H9 (cell line): ENCODE measurements around the gene PTPRR. TPM values are rescaled to one million over a fixed set of nuclear protein-coding genes. Genes with fewer than 3 reads are reported as not detected.

ENCODE experiments used
- DNase-seq: peaks from one replicate; pipeline ENCODE4 v3.0.0-alpha.2; 2017
- H2AFZ ChIP-seq: one replicate; pipeline ENCODE4 v1.6.1; 2013; ENCODE audit warnings: mild to moderate bottlenecking, low read length, control low read depth, moderate library complexity
- H2AK5ac ChIP-seq: 2 replicates; pipeline ENCODE4 v1.6.1; 2013; ENCODE audit warnings: low read length, control low read depth, mixed read lengths; ENCODE audit not compliant: insufficient read length
- H2BK120ac ChIP-seq: one replicate; pipeline ENCODE4 v1.6.1; 2013; ENCODE audit warnings: low read depth, mild to moderate bottlenecking, low read length, control low read depth, inconsistent platforms; ENCODE audit not compliant: poor library complexity, severe bottlenecking
- H2BK12ac ChIP-seq: 2 replicates; pipeline ENCODE4 v1.6.1; 2013; ENCODE audit warnings: low read length, control low read depth, mixed read lengths, low read depth; ENCODE audit not compliant: insufficient read length
- H2BK15ac ChIP-seq: 2 replicates; pipeline ENCODE4 v1.6.1; 2013; ENCODE audit warnings: low read depth, low read length, control low read depth
- H2BK20ac ChIP-seq: one replicate; pipeline ENCODE4 v1.6.1; 2013; ENCODE audit warnings: low read depth, mild to moderate bottlenecking, low read length, control low read depth, inconsistent platforms; ENCODE audit not compliant: poor library complexity, severe bottlenecking
- H2BK5ac ChIP-seq: 2 replicates; pipeline ENCODE4 v1.6.1; 2013; ENCODE audit warnings: low read length, control low read depth, mixed read lengths; ENCODE audit not compliant: insufficient read length
- H3K14ac ChIP-seq: 2 replicates; pipeline ENCODE4 v1.6.1; 2013; ENCODE audit warnings: low read length, control low read depth; ENCODE audit not compliant: insufficient read depth
- H3K18ac ChIP-seq: 2 replicates; pipeline ENCODE4 v1.6.1; 2013; ENCODE audit warnings: low read depth, mild to moderate bottlenecking, mixed read lengths, low read length, control low read depth; ENCODE audit not compliant: insufficient read length
- H3K23ac ChIP-seq: 2 replicates; pipeline ENCODE4 v1.6.1; 2013; ENCODE audit warnings: low read length, control low read depth, mixed read lengths, low read depth; ENCODE audit not compliant: insufficient read length
- H3K23me2 ChIP-seq: 2 replicates; pipeline ENCODE4 v1.6.1; 2013; ENCODE audit warnings: low read depth, mild to moderate bottlenecking, mixed read lengths, low read length, control low read depth; ENCODE audit not compliant: insufficient read length, poor library complexity, severe bottlenecking
- H3K27ac ChIP-seq: 2 replicates; pipeline ENCODE4 v1.5.1; 2013; ENCODE audit warnings: low read length, control low read depth, mixed read lengths, low read depth; ENCODE audit not compliant: insufficient read length
- H3K27me3 ChIP-seq: 2 replicates; pipeline ENCODE4 v1.6.1; 2013; ENCODE audit warnings: low read length, control low read depth, inconsistent platforms; ENCODE audit not compliant: insufficient read depth
- H3K4ac ChIP-seq: 2 replicates; pipeline ENCODE4 v1.6.1; 2013; ENCODE audit warnings: low read depth, mild to moderate bottlenecking, control low read depth, inconsistent platforms, low read length, moderate library complexity
- H3K4me1 ChIP-seq: 2 replicates; pipeline ENCODE4 v1.6.1; 2013; ENCODE audit warnings: low read length, control low read depth, inconsistent platforms; ENCODE audit not compliant: insufficient read depth
- H3K4me2 ChIP-seq: 2 replicates; pipeline ENCODE4 v1.6.1; 2013; ENCODE audit warnings: low read length, control low read depth, mixed read lengths; ENCODE audit not compliant: insufficient read length, insufficient read depth
- H3K56ac ChIP-seq: 2 replicates; pipeline ENCODE4 v1.6.1; 2013; ENCODE audit warnings: low read depth, mild to moderate bottlenecking, mixed read lengths, low read length, control low read depth; ENCODE audit not compliant: insufficient read length
- H3K79me1 ChIP-seq: 2 replicates; pipeline ENCODE4 v1.6.1; 2013; ENCODE audit warnings: low read depth, mild to moderate bottlenecking, moderate library complexity, low read length, control low read depth, inconsistent platforms; ENCODE audit not compliant: insufficient read depth, poor library complexity, severe bottlenecking
- H3K79me2 ChIP-seq: 2 replicates; pipeline ENCODE4 v1.6.1; 2013; ENCODE audit warnings: low read length, control low read depth, inconsistent platforms; ENCODE audit not compliant: insufficient read depth
- H3K9ac ChIP-seq: 2 replicates; pipeline ENCODE4 v1.6.1; 2013; ENCODE audit warnings: low read length, control low read depth, mixed read lengths; ENCODE audit not compliant: insufficient read length; ENCODE audit errors: extremely low read depth
- H3K9me3 ChIP-seq: one replicate; pipeline ENCODE4 v1.6.1; 2013; ENCODE audit warnings: low read depth, low read length, inconsistent platforms; ENCODE audit not compliant: control insufficient read depth
- H3T11ph ChIP-seq: one replicate; pipeline ENCODE4 v1.6.1; 2013; ENCODE audit warnings: mild to moderate bottlenecking, low read length, control low read depth, inconsistent platforms
- H4K20me1 ChIP-seq: one replicate; pipeline ENCODE4 v1.6.1; 2013; ENCODE audit not compliant: control insufficient read depth, insufficient read length, insufficient read depth
- H4K5ac ChIP-seq: 2 replicates; pipeline ENCODE4 v1.6.1; 2013; ENCODE audit warnings: low read depth, mild to moderate bottlenecking, mixed read lengths, low read length, control low read depth; ENCODE audit not compliant: insufficient read length
- H4K8ac ChIP-seq: replicated peaks from 2 replicates; pipeline ENCODE4 v1.6.1; 2013; ENCODE audit warnings: low read length, control low read depth, mixed read lengths, low read depth; ENCODE audit not compliant: insufficient read length
- H4K91ac ChIP-seq: 2 replicates; pipeline ENCODE4 v1.6.1; 2013; ENCODE audit warnings: low read depth, mild to moderate bottlenecking, moderate library complexity, mixed read lengths, low read length, control low read depth; ENCODE audit not compliant: insufficient read length
- H3K27ac Mint-ChIP-seq, 3 experiments: 2 replicates in 2 of 3; 3 replicates in 1 of 3; pipeline ENCODE4 v1.8.0; 2020 to 2021; ENCODE audit warnings: mixed read lengths in 3 of 3, mild to moderate bottlenecking in 1 of 3, moderate library complexity in 1 of 3
- H3K27me3 Mint-ChIP-seq: 2 replicates; pipeline ENCODE4 v1.8.0; 2021; ENCODE audit warnings: low read depth, mild to moderate bottlenecking, moderate library complexity, mixed read lengths
- H3K36me3 Mint-ChIP-seq, 3 experiments: 2 replicates in 2 of 3; 3 replicates in 1 of 3; pipeline ENCODE4 v1.8.0; 2020 to 2021; ENCODE audit warnings: low read depth in 3 of 3, mixed read lengths in 3 of 3; ENCODE audit not compliant: insufficient read depth in 1 of 3
- H3K4me1 Mint-ChIP-seq, 2 experiments: 2 replicates each; pipeline ENCODE4 v1.8.0; 2020; ENCODE audit warnings: mixed read lengths in 2 of 2
- H3K4me3 Mint-ChIP-seq, 2 experiments: 2 replicates in 1 of 2; 3 replicates in 1 of 2; pipeline ENCODE4 v1.8.0; 2020 to 2021; ENCODE audit warnings: mild to moderate bottlenecking in 2 of 2, mixed read lengths in 2 of 2, moderate library complexity in 1 of 2
- H3K9me3 Mint-ChIP-seq, 2 experiments: 2 replicates in 1 of 2; 3 replicates in 1 of 2; pipeline ENCODE4 v1.8.0; 2020; ENCODE audit warnings: mild to moderate bottlenecking in 2 of 2, mixed read lengths in 2 of 2, moderate library complexity in 1 of 2
- CTCF ChIP-seq: fragments of 200-600 bp; sonication (generic); conservative IDR thresholded peaks from 3 replicates; pipeline ENCODE4 v1.8.0; 2021; ENCODE audit warnings: antibody characterized with exemption, mild to moderate bottlenecking
- WGBS: extraction: QIAGEN DNeasy Blood & Tissue Kit; methylation state at CpG from one replicate; pipeline ENCODE4 v1.1.7; 2013; ENCODE audit warnings: missing lambda C conversion rate, low lambda C conversion rate, mixed read lengths; ENCODE audit not compliant: insufficient read length; ENCODE audit errors: extremely low coverage; 5-methylcytosine and 5-hydroxymethylcytosine counted together
- total RNA-seq: library from RNA; stranded (reverse); gene quantifications from 2 replicates; pipeline ENCODE4 v1.2.1, GENCODE V29; 2021

The PTPRR gene
- total RNA-seq, 1 experiment from 2014 or later = 0.22 TPM

DNA sequence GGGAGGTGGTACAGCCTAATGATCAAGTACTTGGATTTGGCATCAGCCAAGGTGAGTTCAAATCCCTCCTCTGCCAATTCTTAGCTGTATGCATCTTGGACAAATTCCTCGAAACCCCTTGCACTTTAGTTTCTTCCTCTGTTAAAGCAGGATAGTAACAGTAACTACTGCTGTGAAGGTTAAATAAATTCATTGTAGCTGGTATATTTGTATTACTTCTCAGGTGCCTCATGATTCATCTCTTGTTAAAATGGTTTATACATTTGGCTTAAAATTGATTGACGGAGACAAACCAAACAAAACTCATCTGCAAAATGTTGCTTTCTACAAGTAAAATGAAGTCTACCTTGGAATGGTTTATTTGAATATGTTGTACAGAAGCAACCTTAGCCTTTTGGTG lies 281.0 kb downstream of the PTPRR start:
- H3K27me3 ChIP-seq = no peaks in the 10 kb centered on the region
- H3K27ac ChIP-seq = no peak overlapping the region
- H4K20me1 ChIP-seq = no peaks in the 10 kb centered on the region
- H4K8ac ChIP-seq = no peak overlapping the region
- H2AFZ ChIP-seq = no peak overlapping the region
- no peak overlapping the region for H4K91ac ChIP-seq
- no CpG with 5 or more reads among the region's 2 CpGs for WGBS
- H4K5ac ChIP-seq = no peak overlapping the region
- H3K14ac ChIP-seq = no peak overlapping the region
- no peaks in the 10 kb centered on the region for H3K27me3 Mint-ChIP-seq
- H2AK5ac ChIP-seq = no peak overlapping the region
- H3T11ph ChIP-seq = no peak overlapping the region
- no peak overlapping the region for H3K4ac ChIP-seq
- H3K23ac ChIP-seq = no peak overlapping the region
- no peak overlapping the region for H2BK20ac ChIP-seq
- H3K9me3 ChIP-seq = no peaks in the 10 kb centered on the region
- TF ChIP-seq CTCF = no peak
- no peak overlapping the region for H3K56ac ChIP-seq
- H3K18ac ChIP-seq = no peak overlapping the region
- H3K4me1 ChIP-seq = peaks cover 4% of the 10 kb centered on the region; the same call in 1 of the 2 replicates
- no peak overlapping the region for H3K4me3 Mint-ChIP-seq
- no peaks in the 10 kb centered on the region for H3K9me3 Mint-ChIP-seq
- no peaks in the 10 kb centered on the region for H3K79me2 ChIP-seq
- no peak for DNase-seq
- no peaks in the 10 kb centered on the region for H3K36me3 Mint-ChIP-seq
- H3K79me1 ChIP-seq = no peaks in the 10 kb centered on the region
- H3K23me2 ChIP-seq = no peaks in the 10 kb centered on the region
- H3K9ac ChIP-seq = no peak overlapping the region
- H3K27ac Mint-ChIP-seq = no peak overlapping the region
- H2BK120ac ChIP-seq = no peak overlapping the region
- no peak overlapping the region for H2BK12ac ChIP-seq
- no peak overlapping the region for H2BK15ac ChIP-seq
- H3K4me2 ChIP-seq = no peak overlapping the region
- peaks cover under 1 to 3% of the 10 kb centered on the region in 2 experiments; a peak in 2 of 4 replicates for H3K4me1 Mint-ChIP-seq
- no peak overlapping the region for H2BK5ac ChIP-seq
